Smooth muscle cell of trachea (primary cell): ENCODE results near the gene LNPEP. TPM values are rescaled to one million over a fixed set of nuclear protein-coding genes. Genes with fewer than 3 reads are reported as not detected.

Experiments
- total RNA-seq: library from RNA; depleted of rRNA; stranded (reverse); fragments of >200 nt; gene quantifications from 2 replicates; pipeline ENCODE4 v1.2.1, GENCODE V29; 2014

Gene LNPEP
- total RNA-seq, result 28.6 and 33.7 TPM in 2 replicates

DNA sequence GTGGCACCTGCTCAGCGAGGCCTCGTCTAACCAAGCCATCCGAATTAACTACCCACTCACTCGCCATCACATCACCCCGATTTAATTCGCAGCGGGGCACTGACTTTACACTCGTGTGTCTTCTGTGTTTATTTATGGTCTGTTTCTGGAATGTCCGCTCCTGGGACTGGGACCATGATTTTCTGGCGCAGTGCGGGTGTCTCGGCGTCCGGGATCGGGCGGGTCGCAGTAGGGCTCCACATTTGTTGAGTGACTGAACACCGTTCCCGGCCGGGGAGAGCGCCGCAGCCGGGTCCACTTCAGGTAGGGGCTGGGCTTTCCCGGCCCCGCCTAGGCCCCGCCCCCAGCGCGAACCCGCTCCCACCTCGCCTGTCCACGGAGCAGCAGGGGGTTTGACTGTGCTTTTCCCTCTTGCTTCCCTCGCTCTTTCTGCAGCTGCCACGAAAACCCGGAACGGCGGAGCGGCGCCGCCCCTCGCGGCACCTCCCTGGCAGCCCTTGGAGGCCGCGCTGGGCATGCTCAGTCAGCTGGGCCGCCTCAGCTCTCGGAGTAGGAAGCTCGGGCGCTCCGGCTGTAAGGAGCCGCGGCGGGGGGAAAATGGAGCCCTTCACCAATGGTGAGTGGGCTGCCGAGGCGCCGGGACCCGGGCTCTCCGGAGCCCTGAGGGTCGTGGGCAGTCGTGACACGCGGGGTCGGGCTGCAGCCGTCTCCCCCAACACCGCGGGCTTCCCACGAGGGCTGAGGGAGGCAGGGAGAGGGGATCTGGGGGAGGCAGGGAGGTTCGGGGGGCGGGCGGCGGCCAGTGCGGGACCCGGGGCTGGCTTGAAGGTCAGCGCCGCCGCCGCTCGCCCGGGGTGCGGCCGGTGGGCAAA, at the start of gene LNPEP:
Gene LNPEP, plus strand, starts transcription at position 522 of the 872 bp plus-strand sequence. Its CDS starts 76 bp downstream, at position 598.

Other genes with a start within 250 kb of the LNPEP start
- gene ERAP1, start 128.1 kb upstream of the LNPEP start, total RNA-seq, result 30.9 and 34.3 TPM in 2 replicates
- 6.8 and 75.6 TPM in 2 replicates for gene ERAP2, start 59.6 kb upstream of the LNPEP start, total RNA-seq
- gene LIX1, start 206.5 kb downstream of the LNPEP start, total RNA-seq, result not detected in 2 replicates
- 19.4 and 28.5 TPM in 2 replicates for gene RIOK2, start 247.2 kb downstream of the LNPEP start, total RNA-seq